Hematopoietic multipotent progenitor cell (in vitro differentiated cells): ENCODE measurements around the gene GGT6. TPM values are rescaled to one million over a fixed set of nuclear protein-coding genes. Genes with fewer than 3 reads are reported as not detected.
A peak's percentile ranks its signal among the peaks of the same experiment; 100 is the strongest.
"Not testable (repeated sequence)": the region's sequence is repeated elsewhere in the genome, so short reads cannot be mapped to it uniquely, and the experiment has no call there.

Experiments used
- DNase-seq, 3 donors: peaks; one replicate each; pipeline ENCODE4 v3.0.0-alpha.2; 2011 to 2015; ENCODE audit warnings: low read depth in 2 of 3, low spot score in 2 of 3
- total RNA-seq: library from RNA; depleted of rRNA; stranded (reverse); fragments of >200 nt; gene quantifications from one replicate; pipeline ENCODE4 v1.2.3, GENCODE V29; 2012

GGT6 gene
- total RNA-seq, 1 donor, result not detected

- no peak for DNase-seq
These were observed 32.0 kb upstream of the GGT6 start for GRCh38 chr17:4592240-4593005.

DNA sequence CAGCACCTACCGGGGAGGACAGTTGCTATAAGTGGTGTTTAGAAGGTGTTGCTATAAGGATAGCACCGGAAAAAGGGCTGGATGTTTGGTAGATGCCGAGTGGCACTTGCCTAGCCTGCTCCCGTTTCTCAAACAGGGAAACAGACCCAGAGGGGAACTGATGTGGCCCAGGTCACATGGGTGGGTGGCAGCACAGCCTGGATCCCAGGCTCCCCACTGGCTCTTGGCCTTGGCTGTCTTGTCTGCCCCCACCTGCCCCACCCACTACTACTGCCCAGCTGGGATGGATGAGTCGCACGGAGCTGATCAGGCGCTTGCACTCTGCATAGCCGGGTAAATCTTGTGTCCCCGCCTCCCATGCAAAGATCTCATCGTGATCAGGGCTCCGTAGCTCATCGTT is 31.2 kb upstream of the GGT6 start:
- DNase-seq, result no peak

DNA sequence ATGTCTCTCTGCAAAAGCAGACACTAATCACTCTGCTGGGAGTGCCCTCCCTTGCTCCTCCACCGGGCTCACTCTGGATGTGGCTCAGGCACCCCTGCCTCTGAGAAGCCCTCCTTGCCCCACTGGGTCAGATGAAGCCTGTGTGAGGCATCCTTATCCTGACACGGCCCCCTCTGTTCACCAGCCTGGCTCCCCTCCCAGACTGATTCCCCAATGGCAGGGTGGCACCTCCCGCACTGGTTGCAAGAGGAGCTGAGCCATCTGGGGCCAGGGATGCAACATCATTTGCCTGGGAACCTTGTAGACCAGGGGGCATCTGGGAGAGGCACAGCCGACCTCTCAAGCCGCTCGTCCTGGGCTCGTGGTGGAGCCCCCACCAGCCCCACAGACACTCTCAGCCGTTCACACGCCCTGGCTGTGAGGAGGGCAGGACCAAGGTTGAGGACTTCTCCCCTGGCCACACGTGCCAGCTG is 30.6 kb upstream of the GGT6 start:
- no peak for DNase-seq

DNA sequence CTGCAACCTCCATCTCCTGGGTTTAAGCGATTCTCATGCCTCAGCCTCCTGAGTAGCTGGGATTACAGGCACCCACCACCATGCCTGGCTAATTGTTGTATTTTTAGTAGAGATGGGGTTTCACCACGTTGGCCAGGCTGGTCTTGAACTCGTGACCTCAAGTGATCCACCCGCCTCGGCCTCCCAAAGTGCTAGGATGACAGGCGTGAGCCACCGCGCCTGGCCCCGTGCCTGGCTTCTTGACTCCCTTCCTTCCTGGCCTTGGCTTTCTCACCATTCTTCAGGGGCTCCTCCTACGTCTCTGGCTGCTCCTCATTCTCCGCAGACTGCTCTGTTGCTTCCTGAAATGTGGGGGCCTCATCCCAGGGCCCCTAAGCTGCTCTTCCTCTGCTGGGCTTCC is 29.7 kb upstream of the GGT6 start:
- not testable (repeated sequence) for DNase-seq

DNA sequence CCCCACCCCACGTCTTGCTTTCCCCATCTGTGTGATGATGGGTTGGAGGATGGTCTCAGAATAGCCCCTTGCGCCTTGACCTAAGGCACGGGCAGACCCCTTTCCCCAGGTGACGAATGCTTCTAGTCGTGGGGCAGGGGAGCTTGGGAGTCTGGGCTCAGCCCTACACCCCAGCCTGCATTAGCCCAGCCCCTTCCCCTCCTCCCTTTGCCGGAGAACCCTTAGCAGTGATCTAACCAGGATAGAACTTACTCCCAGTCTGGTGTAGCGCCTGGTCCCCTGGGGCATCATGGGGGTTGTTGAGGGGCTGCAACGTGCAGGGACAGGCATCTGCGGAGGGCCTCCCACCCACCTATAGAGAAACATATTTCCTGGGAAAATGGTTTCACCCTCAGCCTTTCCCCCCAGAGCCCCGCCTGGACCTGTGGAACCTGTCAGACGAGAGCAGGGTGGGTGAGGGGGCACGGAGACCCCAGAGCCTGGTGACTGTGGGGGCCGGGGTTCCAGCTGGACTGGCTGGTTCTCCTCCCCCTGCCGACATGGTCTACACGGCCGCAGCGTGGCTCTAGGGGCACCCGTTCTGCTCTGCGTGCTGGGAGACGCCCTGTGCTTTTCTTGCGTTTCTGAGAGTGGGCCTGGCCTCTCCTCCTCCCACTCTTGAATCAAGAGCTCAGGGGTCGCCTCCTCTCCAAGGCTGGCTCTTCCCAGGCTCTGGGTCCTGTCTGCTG is 28.7 kb upstream of the GGT6 start:
- DNase-seq, result no peak

- DNase-seq, result no peak
These were observed 28.0 kb upstream of the GGT6 start for GRCh38 chr17:4588391-4588790.

- no peak for DNase-seq
These were observed 27.4 kb upstream of the GGT6 start for GRCh38 chr17:4587803-4588202.

GRCh38 chr17:4587195-4587594 is 26.8 kb upstream of the GGT6 start:
- no peak for DNase-seq

GRCh38 chr17:4586043-4586442 is 25.7 kb upstream of the GGT6 start:
- no peak for DNase-seq

DNA sequence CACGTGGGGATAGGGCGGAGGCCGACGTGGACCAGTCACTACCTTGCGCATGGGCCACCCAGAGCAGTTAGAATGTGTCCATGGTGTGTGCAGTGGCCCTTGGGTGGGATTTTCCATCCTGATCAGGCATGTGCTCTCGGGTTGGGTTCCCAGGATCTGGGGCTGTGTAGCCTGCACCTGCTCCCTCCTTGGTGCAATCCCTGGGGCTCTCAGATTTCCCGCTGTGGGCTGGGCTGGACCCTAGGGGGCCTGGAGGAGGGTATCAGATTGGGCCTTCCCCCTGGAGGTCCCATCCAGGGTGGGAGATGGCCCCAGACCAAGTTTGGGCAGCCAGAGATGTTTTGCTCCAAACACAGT is 25.2 kb upstream of the GGT6 start:
- no peak for DNase-seq

DNA sequence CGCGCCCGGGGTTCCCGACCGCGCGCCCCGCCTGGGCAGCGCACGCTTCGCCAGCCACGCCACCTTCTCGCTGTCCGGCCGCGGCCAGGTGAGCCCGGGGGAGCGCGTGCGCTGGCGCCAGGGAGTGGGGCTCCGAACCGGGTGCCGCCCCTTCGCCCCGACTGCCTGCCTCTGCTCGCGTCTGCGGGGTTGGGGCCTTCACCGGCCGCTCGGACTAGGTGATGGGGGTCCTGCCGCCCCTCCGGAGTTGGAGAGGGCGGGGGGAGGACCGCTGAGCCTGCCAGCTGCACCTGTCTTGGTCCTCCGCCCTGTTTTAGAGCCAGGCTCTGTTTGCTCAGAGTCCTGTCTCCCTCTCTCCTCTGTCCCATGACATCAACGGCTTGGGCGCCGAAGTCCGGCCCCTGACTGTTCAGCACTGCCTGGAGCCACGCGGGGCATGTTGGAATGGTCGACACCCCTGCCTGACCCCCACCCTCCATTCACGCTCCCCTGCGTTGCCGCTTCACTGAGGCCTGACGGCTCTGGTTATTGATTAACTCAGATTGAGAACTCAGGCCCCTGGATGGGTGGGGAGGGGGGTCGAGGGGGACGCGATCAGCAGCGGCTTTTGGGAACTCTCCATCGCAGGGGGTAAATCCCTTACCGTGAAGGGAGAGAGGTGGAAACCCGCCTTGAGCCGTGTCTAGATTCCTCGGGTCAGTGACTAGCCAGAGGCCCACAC is 24.7 kb upstream of the GGT6 start:
- DNase-seq, result no peak

GRCh38 chr17:4584101-4584916 is 23.9 kb upstream of the GGT6 start, which contains the start of gene SMTNL2:
SMTNL2 (plus strand) TSS chr17:4584529; CDS start chr17:4584606, 77 bp downstream.
- DNase-seq, result no peak

- peak in 2 of 3 donors; percentile 50 to 64 for DNase-seq
These were observed 23.4 kb upstream of the GGT6 start for GRCh38 chr17:4583782-4584100.

DNA sequence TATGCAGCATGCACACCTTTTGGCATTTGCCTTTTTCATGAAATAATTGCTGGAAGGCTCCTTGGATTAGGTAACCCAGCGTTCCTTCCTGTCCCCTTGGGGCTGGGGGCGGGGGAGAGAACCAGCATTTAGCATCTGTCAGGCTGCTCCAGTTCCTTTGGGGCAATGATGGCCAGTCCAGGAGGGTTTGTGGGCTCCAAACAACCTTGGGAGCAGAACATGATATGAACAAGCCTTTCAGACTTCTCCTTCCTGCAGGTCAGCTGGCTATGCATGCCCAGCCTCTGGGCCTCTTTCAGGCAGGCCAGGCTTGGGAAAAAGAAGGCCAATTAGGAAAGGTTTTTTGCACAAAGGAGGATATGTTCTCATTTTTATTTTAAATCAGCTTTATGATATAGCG is 22.8 kb upstream of the GGT6 start:
- DNase-seq, result no peak

DNA sequence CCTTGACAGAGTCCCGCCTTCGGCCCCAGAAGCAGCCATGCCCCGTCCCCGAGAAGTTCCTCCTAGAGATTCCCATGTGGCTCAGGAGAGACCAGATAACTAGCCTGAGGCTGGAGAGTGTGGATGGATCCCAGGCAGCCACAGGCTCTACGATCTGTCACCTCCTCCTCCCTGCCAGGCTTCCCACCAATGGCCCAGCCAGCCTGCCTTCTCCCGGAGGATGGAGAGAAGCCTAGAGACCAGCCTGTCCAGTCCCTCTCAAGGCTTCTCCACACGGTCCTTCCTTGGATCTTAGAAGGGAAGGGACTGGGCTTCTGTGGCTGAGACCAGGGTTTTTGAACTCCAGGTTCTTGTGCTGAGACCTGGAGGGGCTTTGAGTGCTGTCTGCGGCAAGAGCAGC is 22.3 kb upstream of the GGT6 start:
- DNase-seq, result no peak

DNA sequence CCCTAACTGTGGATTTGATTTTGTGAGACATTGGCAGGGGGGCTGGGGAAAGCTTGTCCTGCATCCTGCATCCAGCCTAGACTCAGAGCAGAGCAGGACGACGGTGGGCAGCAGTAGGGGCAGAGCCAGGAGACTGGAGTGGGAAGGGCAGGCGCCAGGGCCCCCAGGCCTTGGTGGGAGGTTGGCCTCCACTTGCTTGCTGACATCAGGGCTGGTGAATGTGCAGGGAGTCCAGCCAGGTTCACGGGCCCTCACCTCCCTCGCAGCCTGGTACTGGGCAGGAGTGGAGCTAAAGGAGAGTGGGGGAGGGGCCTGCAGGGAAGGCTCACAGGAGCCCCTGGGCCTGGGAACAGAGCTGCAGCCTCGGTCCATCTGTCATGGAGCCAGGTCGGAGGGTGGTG is 21.7 kb upstream of the GGT6 start:
- DNase-seq, result no peak

DNA sequence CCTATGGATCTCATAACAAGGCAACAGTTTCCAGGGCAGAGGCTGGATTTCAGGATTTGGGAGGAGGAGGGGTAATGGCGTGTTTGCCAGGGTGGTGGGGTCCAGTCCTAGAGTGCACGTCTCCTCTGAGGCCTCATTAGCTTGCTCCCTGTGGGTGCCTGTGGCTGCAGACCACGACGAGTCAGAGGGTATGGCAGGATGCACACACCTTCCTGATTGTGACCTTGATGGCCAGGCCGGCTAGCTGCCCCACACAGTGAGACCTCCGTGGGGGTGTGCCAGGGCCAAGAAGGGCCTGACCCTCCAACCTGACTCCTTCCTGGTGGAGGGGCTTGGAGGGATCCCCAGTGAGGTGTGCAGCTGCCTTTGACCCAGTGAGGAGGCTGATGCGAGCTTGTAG is 19.9 kb upstream of the GGT6 start:
- DNase-seq, result no peak

GRCh38 chr17:4579678-4580077 is 19.3 kb upstream of the GGT6 start:
- DNase-seq, result no peak

- not testable (repeated sequence) for DNase-seq
These were observed 18.0 kb upstream of the GGT6 start for GRCh38 chr17:4578349-4578748.

DNA sequence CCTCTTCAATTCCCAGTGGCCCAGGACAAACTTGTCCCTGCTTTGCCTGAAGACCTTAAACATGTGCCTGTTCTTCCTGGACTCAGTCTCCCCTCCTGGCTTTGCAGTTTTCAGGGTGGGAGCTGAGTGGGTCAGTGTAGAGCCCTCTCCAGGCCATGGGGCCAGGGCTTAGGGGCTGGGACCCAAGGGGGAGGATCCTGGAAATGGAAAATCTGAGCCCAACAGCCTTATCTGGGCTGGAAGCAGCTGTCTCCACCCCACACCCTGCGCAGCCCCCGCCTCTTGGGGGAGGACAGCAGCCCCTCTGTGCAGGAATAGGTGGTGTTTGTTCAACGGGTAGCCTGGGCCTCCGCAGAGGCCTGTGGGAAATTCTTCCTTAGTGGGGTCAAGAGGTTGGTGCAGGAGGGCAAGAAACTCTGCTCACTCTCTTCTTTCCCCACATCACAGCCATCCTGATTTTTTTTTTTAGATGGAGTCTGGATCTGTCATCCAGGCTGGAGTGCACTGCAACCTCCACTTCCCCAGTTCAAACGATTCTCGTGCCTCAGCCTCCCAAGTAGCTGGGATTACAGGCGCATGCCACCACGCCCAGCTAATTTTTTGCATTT is 17.1 kb upstream of the GGT6 start:
- DNase-seq, result no peak
